HG03039 (cell line): ENCODE results near the gene UQCC5.
"Not testable (repeated sequence)": the region's sequence is repeated elsewhere in the genome, so short reads cannot be mapped to it uniquely, and the experiment has no call there.

Experiments
- ATAC-seq: cut with Tn5 transposase; IDR thresholded peaks from one replicate; pipeline ENCODE4 v1.9.1; 2021; ENCODE audit warnings: mild to moderate bottlenecking, moderate library complexity; ENCODE audit not compliant: unreplicated experiment

UQCC5 gene

GRCh38 chr3:52521881-52522650 lies 14.3 kb upstream of the UQCC5 start:
- no peak for ATAC-seq

GRCh38 chr3:52522651-52523251 lies 13.7 kb upstream of the UQCC5 start:
- ATAC-seq, result no peak

DNA sequence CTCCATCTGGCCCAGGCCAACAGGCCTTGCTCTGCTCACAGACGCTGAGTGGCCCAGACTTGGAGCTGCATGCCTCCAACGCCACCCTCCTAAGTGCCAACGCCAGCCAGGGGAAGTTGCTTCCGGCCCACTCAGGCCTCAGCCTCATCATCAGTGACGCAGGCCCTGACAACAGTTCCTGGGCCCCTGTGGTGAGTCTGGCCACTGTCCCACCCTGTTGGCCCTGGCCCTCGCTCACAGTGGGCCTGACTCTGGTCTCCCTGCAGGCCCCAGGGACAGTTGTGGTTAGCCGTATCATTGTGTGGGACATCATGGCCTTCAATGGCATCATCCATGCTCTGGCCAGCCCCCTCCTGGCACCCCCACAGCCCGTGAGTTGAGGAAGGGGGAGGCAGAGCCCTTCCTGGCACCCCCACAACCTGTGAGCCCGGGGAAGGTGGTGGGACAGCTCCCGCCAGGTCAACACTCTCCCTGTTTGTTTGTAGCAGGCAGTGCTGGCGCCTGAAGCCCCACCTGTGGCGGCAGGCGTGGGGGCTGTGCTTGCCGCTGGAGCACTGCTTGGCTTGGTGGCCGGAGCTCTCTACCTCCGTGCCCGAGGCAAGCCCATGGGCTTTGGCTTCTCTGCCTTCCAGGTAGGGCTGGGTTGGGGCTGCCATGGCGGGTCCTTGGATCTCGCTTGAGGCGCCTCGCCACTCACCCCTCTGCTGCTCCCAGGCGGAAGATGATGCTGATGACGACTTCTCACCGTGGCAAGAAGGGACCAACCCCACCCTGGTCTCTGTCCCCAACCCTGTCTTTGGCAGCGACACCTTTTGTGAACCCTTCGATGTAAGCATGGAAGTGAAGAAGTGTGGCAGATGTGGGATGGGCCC lies 12.8 kb upstream of the UQCC5 start:
- no peak for ATAC-seq

GRCh38 chr3:52524258-52524751 lies 12.1 kb upstream of the UQCC5 start:
- ATAC-seq, result no peak

DNA sequence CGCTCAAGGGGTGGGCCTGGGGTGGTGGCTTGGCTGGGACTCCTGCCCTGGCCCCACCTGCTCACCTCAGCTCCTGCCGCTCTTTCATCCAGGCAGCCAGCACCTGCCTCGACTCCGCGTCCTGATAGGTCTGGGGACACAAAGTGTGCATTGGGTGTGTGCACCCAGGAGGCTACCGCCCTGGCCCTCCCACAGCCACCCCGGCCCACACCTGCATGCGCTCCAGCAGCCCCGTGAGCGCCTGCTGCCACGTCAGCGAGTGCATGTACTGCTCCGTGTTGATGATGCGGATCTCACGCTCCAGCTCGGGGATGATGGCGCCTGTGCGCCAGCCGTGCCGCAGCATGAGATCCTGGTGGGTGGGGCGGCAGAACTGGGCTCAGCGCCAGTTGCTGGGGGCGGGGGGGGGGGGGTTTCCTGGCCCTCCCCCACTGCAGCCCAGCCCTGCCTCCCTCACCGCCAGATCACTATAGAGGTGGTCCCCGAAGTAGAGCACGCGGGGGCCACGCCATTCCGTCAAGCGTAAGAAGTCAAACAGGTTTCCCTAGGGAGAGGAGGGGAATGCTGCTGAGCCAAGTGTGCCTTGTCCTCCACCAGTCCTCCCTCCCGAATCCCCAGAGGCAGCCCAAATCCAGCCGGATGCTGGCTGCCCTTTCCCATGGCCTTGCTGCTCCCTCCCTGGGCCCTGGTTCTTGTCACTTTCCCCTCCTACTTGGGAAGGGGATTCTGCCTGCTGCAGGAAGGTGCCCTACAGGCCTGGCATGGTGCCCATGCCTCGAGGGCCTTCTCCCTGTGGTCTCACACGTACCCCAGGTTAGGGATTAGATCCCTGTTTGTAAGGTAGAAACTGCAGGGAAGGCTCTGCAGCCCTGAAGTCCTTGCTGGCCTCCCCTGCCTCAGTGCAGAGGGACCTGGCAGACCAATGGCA lies 11.4 kb upstream of the UQCC5 start:
- ATAC-seq, result no peak

DNA sequence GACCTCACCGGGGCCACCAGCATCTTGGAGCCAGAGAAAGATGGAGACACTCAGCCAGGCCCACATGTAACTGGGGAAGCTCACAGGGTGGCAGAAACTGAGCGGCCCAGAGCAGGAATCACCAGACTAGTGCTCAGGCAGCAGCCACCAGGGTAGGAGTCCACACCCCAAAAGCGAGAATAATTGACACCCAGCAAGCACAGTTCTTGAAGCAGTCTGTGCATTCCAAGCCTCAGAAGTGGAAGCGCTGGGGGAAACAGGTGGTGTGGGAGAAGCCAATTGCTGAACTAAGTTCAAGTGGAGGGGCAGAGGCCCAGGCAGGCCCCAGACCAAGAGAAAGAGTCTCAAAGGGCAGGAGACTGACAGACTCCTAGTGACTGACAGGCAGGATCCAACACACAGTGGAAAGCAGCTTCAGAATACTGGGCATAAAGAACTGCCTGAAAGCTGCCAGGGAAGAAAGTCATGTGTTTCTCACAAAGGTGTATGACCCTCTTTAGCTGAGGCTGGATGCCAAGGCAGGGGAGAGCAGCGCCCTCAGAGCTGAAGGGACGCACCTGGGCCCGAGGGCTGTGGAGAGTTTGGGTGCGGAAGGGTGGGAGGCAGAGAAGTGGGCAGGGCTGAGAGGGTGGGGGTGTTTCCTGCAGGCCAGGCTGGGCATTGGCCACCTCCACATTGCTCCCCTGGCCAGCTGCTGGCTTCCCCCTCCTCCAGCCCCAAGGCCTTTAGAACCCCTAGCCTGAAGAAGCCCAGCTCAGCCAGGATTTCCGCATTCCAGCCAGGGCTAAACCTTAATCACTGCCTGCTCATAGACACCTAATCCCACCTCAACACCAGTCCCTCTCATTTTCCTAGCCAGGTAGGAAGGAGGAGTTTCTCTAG lies 10.5 kb upstream of the UQCC5 start:
- ATAC-seq, result no peak

DNA sequence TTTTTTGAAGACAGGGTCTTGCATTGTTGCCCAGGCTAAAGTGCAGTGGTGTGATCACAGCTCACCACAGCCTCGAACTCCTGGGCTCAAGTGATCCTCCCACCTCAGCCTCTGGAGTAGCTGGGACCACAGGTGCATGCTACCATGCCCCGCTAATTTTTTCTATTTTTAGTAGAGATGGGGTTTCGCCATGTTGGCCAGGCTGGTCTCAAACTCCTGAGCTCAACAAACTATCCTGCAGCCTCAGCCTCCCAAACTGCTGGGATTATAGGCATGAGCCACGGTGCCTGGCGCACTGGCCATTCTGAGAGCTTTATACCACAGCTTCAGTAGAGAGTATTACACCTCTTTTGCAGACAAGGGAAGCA lies 9.8 kb upstream of the UQCC5 start:
- ATAC-seq, result not testable (repeated sequence)

- no peak for ATAC-seq
Measured at GRCh38 chr3:52527039-52527731, 9.2 kb upstream of the UQCC5 start.

- no peak for ATAC-seq
Measured at GRCh38 chr3:52527732-52528585, 8.4 kb upstream of the UQCC5 start.

- ATAC-seq, result no peak
Measured at GRCh38 chr3:52528586-52529375, 7.6 kb upstream of the UQCC5 start.

GRCh38 chr3:52529376-52530333 lies 6.8 kb upstream of the UQCC5 start:
- ATAC-seq, result no peak

DNA sequence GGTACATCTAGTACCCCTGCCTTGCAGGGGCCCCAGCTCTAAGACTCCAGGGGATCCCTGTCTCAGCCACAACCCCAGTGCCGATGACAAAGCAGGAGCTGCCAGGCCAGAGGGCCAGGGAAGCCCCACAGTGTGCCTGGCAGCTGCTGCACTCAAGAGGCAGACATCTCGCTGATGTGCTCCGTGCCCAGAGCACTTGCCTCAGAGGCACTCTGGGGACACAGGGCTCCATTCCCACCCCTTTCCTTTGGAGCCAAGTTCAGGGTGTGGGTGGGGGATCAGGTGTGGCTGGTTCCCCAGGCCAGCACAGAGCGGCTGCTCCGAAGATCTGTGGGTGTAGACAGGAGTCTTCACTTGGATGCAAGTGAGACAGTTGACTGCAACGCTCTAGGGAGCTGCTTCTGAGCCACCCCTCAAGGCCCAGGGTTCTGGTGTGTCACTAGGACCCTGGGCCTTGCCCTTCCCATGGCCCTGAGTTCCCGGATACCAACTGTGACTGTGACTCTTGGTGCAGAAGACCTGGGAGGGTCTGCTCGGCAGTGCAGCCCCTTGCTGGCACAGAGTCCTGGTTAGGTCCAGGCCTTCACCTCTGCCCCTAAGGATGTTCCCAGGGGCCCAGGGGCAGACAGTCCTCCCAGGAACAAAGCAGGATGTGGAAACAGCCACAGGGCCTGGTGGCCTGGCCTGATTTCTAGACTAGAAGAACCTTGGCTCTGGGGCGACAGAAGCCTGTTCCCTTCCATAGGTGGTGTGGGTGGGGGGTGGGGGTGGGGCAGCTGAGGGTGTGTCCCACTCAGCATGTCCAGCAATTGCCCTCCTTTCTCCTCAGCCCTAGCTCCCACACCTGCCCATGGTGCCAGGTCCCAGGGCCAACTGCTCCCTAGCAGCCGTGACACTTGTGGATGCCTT lies 5.2 kb upstream of the UQCC5 start:
- no peak for ATAC-seq

- no peak for ATAC-seq
Measured at GRCh38 chr3:52531860-52532516, 4.4 kb upstream of the UQCC5 start.

DNA sequence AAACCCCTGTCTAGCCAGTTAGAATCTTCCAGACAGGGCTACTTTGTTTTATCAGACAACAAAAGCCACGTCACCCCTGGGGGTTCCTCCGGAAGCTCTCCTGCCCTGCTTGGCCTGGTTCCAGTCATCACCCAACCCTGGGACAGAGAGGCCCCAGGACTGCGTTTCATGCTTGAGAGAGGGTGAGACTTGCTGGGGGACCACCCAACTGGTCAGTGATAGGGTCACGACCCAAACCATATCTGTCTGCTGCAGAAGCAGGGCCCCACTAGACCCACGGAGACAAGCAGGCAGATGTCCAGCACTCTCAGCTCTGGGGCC lies 3.9 kb upstream of the UQCC5 start:
- no peak for ATAC-seq
